Measurements from ENCODE around the gene DBNDD2.

DBNDD2 gene

GRCh38 chr20:45452772-45453691 is 44.9 kb downstream of the DBNDD2 start:
- peak; percentile 6 for DNase-seq

- no peak for DNase-seq
These were observed 48.5 kb downstream of the DBNDD2 start for GRCh38 chr20:45456632-45457031.

- DNase-seq: no peak
These were observed 51.5 kb downstream of the DBNDD2 start for GRCh38 chr20:45459606-45460005.

Data from SIG-M5 (cell line).